Ramos (cell line): ENCODE data around the gene NRG2.

Experiments used
- in situ Hi-C: fragments of 300-500 bp; cut with MboI; formaldehyde crosslinking; loops from one replicate; pipeline ENCODE4 v1.14.3; 2022; ENCODE audit warnings: low sequenced_read_pairs; ENCODE audit not compliant: unreplicated experiment

NRG2 gene

GRCh38 chr5:139952574-139952973 lies 90.5 kb downstream of the NRG2 start:
- in situ Hi-C loops, result no loop called here

DNA sequence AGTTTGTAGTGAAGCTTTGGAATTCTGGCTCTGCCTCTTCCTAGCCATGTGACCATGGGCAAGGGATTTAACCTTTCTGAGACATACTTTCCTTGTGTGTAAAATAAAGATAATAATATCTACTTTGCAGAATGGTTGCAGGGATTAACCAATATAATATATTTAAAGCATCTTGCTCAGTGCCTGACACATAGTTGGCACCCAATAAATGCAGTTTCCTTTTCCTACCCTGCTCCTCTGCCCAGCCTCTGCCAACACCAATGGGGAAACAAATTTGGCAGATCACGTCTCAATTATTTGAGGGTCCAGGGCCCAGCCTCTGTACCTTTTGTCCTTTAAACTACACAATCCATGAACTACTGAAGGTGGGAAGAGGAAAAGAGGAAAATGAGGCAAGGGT lies 91.1 kb downstream of the NRG2 start:
- in situ Hi-C loops, result no loop called here

DNA sequence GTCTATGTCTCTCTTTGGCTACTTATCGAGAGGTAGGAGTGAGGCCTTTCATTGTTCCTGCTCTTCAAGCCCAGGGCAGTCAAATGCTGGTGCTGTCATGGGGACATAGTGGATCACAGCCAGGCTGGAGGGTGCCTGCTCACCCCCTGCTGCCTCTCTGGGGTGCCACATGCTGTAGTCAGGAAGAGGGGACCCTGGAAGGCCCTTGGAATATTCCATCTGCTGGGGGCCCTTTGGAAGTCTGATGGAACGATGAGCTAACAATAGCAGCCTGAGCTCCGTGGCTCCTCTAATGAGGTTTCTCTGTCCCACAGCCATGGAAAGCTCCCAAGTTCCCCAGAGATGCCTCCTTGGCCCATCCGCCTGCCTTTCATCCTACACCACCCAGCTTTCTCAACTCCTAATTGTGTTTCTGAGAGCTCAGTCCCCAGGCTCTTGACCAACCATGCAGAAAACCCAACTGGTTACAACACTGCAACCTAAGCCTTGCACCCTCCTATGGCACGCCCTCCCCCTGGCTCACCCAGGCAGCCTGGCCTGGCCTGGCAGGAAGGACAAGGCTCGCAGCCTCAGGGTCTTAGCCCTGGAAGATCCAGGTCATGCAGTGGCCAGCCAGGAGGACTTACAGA lies 91.7 kb downstream of the NRG2 start:
- in situ Hi-C loops, result no loop called here

GRCh38 chr5:139950436-139950835 lies 92.7 kb downstream of the NRG2 start:
- in situ Hi-C loops, result no loop called here

GRCh38 chr5:139949710-139950109 lies 93.4 kb downstream of the NRG2 start:
- in situ Hi-C loops, result no loop called here

- in situ Hi-C loops, result no loop called here
Observed at GRCh38 chr5:139947727-139948126, 95.4 kb downstream of the NRG2 start.

DNA sequence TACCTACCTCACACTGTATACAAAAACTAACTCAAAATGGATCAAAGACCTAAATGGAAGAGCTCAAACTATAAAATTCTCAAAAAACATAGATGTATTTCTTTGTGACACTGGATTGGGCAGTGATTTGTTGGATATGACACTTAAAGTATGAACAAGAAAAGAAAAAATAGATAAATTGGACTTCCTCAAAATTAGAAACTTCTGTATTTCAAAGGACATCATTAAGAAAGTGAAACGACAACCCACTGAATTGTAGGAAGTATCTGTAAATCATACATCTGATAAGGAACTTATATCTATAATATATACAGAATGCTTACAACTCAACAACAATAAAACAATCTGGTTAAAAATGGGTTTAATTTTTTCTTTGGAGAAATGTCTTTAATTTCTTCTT lies 96.7 kb downstream of the NRG2 start:
- in situ Hi-C loops, result no loop called here

DNA sequence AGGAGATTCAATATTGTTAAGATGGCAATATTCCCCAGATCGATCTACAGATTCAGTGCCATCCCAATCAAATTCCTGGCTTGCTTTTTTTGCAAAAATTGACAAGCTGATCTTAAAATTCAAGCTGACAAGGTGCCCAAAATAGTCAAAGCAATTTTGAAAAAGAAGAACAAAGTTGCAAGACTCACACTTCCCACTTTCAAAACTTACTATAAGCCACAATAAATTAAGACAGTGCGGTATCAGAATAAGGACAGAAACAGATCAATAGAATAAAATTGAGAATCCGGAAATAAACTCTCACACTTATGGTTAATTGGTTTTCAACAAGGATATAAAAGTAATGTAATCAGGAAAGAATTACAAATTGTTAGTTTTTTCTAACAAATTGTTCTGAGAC lies 97.1 kb downstream of the NRG2 start:
- in situ Hi-C loops, result no loop called here

DNA sequence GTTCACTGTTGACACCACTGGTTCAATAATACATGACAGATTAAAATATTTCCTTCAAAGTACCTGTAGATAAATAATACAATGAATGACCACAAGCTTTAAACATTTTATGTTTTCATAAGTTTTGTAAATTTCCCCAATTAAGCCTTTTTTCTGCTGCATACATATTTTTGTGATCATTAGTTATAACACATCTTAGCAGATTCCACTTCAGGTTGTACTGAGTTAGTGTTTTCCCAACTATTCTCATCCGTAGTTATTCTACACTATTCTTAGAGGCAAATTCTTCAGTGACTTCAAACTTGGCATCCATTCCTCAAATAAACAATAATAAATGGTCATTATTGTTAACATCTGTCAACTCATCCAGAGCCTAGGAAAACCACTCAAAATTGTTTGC lies 100.9 kb downstream of the NRG2 start:
- in situ Hi-C loops, result no loop called here

GRCh38 chr5:139930406-139930805 lies 112.7 kb downstream of the NRG2 start:
- in situ Hi-C loops, result no loop called here

DNA sequence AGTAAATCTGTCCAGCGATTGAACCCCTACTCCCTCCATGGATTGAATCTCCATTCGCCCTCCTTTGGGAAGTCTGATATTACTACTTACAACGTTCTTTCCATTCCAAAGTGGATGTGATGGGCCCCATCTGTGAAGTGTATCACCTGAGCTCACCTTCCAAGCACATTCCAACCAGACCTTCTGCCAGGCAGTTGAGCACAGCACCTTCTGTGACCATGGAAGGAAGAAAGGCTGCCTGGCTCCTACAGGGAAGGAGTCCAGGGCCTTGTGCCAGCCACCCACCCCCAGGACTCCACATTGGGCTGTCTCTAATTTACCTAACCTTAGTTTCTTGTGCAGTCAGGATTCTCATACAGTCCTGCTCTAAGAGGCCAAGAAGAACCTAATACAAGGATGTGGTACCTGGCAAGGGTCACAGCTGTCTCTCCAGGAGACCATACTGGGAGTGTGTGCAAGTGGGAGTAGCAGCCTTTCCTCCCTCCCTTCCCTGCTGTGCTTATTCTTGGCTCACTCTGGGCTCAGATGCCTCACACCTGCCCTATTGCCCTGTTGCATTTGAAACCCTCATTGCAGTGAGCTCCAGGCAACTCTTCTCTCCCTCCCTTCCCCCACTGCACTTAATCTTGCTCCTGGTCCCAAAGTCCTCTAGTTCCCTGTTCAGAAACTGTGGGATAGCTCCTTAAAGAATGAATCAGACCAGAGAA lies 116.1 kb downstream of the NRG2 start:
- in situ Hi-C loops, result no loop called here

DNA sequence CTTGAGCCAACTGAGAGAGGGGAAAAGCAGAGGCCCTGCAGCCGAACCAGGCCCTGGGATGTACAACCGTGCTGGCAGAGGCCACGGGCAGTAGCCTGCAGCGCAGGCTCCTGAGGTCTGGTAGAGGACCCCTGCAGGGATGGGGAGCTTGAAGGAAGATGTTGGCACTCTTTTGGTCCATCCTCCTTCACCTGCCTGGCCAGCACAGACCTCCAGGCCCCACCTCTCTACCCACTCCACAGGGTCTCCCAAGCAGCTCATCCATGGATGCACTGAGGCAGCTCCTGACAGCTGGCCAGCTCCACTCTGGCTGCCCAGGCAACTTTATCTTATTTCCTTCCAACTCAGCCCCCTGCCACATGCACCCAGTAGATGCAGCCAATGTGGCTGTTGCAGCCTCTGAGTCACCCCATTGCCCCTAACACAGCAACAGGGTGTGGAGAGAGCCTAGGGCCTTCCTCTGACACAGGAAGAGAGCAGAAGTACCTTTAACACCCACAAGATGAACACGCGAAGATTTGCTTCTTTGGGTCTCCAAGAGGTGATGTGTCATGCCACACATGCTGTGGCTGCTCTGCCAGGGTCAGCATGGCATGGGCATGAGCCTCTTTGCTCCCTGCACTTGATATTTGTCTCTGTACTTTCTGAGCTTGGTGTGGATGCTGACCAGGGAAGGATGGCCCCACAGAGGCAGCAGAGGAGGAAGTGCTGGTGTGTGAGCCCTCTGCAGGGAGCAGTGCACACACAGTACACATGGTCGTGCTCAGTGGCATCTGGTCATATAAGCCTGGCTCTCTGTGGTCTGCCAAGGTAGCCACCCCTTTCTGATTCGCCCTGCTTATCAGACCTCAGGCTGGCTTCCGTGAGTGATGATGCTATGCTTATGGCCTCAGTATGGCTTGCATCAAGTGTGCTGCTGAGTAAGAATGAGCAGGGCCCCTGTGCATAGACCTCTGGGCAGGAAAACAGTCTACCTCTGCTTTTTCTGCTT lies 117.2 kb downstream of the NRG2 start:
- in situ Hi-C loops, result no loop called here

GRCh38 chr5:139925216-139925562 lies 117.9 kb downstream of the NRG2 start:
- in situ Hi-C loops, result no loop called here

GRCh38 chr5:139924294-139925215 lies 118.5 kb downstream of the NRG2 start:
- in situ Hi-C loops, result no loop called here

DNA sequence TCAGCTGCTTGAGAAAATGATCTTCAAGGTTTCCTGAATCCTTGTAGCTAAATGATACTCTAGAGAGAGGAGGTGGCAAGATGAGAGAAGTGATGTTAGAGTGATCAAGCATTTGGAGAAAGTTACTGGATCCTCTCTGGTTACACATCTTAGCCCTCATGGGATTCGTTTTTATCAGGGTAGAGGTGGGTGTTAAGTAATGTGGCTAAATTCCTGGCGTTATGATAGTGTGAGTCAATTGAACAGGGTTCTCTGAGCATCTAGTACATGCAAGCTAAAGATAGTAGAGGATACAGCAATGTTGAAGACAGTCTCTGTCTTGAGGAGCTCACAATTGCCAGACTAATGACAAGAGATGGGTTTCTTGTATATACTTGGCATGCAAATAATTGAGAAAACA lies 123.8 kb downstream of the NRG2 start:
- in situ Hi-C loops, result no loop called here

DNA sequence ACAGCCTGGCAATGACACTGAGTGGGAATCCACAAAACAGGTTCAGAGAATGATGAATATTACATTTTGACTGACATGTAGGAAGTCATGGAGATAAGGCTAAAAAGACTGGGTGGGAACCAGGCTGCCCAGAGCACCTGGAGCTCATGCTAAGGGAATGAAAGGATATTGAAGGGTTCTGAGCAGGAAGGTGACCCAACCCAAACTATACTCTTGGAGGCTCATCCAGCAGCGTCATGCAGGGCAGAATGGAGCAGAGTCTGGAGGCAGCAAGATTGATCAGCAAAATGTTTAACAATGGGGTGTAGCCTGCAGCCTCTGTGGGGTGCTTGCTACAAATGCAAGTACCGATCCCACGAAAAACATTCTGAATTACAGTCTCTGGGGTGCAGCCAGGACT lies 127.3 kb downstream of the NRG2 start:
- in situ Hi-C loops, result no loop called here

DNA sequence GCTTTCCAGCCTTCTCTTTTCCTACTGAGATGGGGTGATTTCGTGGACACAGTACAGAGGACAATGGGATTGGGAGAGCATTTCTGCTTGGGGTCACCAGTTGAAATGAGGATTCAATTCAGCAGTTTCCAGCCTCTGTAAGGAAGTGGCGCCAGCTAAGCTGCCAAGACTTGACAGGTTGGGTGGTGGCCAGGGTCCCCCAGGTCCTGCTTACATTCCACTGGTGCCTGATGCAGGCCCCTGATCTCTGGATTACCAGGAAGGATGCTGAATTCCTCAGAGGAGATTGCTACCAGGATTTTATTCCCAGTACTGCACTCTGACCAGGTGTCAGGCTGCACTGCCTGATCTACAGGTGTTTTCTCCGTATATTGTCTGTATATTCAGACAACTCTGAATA lies 127.8 kb downstream of the NRG2 start:
- in situ Hi-C loops, result no loop called here

DNA sequence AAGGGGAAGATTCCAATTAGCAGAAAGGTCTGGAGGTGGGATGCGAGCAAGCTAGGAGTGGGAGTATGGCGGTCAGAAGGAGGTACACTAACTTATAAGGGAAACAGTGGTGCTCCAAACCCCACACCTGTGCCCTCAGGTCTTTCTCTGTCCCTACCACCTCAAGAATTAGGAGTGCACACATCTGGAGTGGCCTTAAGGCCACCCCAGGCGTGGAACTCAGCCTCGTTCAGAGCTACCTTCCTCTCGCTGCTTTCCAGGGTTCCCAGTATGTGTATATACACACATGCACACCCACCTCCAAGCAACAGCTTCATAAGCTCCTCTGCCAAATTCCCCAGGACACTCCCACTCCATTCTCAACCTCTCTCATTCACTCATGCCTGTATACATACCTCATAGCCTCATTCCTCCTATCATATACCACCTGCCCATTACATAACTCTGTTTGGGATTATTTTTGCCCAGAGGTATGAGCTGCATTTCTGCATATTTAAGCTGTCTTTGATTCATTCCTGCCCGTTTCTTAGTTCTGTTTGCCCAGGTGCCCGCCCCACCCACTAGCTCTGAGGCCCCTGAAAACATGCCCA lies 128.8 kb downstream of the NRG2 start:
- in situ Hi-C loops, result no loop called here

GRCh38 chr5:139912804-139913203 lies 130.3 kb downstream of the NRG2 start:
- in situ Hi-C loops, result no loop called here

GRCh38 chr5:139912158-139912557 lies 130.9 kb downstream of the NRG2 start:
- in situ Hi-C loops, result no loop called here
